Spleen (tissue), 11 donors: ENCODE data around the gene FOXRED2. TPM values are rescaled to one million over a fixed set of nuclear protein-coding genes. Genes with fewer than 3 reads are reported as not detected.

Experiments
- DNase-seq: peaks from one replicate; pipeline ENCODE4 v3.0.0-alpha.2; 2020
- H3K27ac ChIP-seq, 8 donors: fragments of 200-600 bp; sonication (generic) in 7 of 8; 1 replicate in 4 of 8; 2 replicates in 4 of 8; pipeline versions ENCODE4 v1.5.0 to v1.8.0; 2016 to 2021; ENCODE audit warnings: inconsistent platforms in 4 of 8, mild to moderate bottlenecking in 4 of 8, moderate library complexity in 1 of 8
- H3K27me3 ChIP-seq, 7 donors: fragments of 200-600 bp; sonication (generic) in 6 of 7; replicated peaks in 1 of 7; 1 replicate in 4 of 7; 2 replicates in 3 of 7; pipeline versions ENCODE4 v1.5.0 to v1.8.0; 2016 to 2021; ENCODE audit warnings: inconsistent platforms in 3 of 7, mild to moderate bottlenecking in 1 of 7
- H3K36me3 ChIP-seq, 6 donors: fragments of 200-600 bp; sonication (generic) in 5 of 6; 1 replicate in 4 of 6; 2 replicates in 2 of 6; pipeline versions ENCODE4 v1.5.0 to v1.8.0; 2016 to 2021; ENCODE audit warnings: inconsistent platforms in 2 of 6
- H3K4me1 ChIP-seq, 6 donors: fragments of 200-600 bp; sonication (generic) in 5 of 6; 1 replicate in 3 of 6; 2 replicates in 3 of 6; pipeline versions ENCODE4 v1.5.0 to v1.8.0; 2016 to 2021; ENCODE audit warnings: inconsistent platforms in 3 of 6
- H3K4me3 ChIP-seq, 8 donors: fragments of 200-600 bp; sonication (generic) in 7 of 8; 1 replicate in 4 of 8; 2 replicates in 4 of 8; pipeline versions ENCODE4 v1.5.0 to v1.8.0; 2016 to 2021; ENCODE audit warnings: inconsistent platforms in 4 of 8, mild to moderate bottlenecking in 4 of 8, moderate library complexity in 2 of 8
- H3K9me3 ChIP-seq, 8 donors: fragments of 200-600 bp; sonication (generic) in 7 of 8; 1 replicate in 4 of 8; 2 replicates in 4 of 8; pipeline versions ENCODE4 v1.5.0 to v1.8.0; 2016 to 2021; ENCODE audit warnings: inconsistent platforms in 4 of 8
- CTCF ChIP-seq, 11 experiments: fragments of 200-600 bp in 7 of 11; fragments of 450-650 bp in 4 of 11; sonication (generic) in 4 of 11; IDR thresholded peaks in 8 of 11; conservative IDR thresholded peaks in 3 of 11; 1 replicate in 7 of 11; 2 replicates in 4 of 11; pipeline versions ENCODE4 v1.4.0 to v1.8.0; 2016 to 2021; ENCODE audit warnings: antibody characterized with exemption in 11 of 11, inconsistent platforms in 4 of 11, mild to moderate bottlenecking in 1 of 11
- POLR2A ChIP-seq, 3 donors: fragments of 450-650 bp; IDR thresholded peaks; one replicate each; pipeline ENCODE4 v1.5.1; 2017; ENCODE audit warnings: antibody characterized with exemption in 3 of 3, mild to moderate bottlenecking in 1 of 3
- POLR2AphosphoS5 ChIP-seq, 3 donors: sonication (generic); formaldehyde crosslinking; IDR thresholded peaks; one replicate each; pipeline ENCODE4 v1.5.1; 2017; ENCODE audit warnings: antibody characterized with exemption in 3 of 3
- WGBS, 5 donors: extraction: QIAGEN DNeasy Blood & Tissue Kit in 3 of 5; methylation state at CpG; one replicate each; pipeline versions ENCODE4 v1.1.5 to v1.1.7; 2013 to 2018; 5-methylcytosine and 5-hydroxymethylcytosine counted together
- intact Hi-C: fragments of 100-400 bp; cut with DNase I; formaldehyde crosslinking; loops from one replicate; pipeline ENCODE4 v1.15.0; 2023; ENCODE audit warnings: low total_unique reads
- polyA plus RNA-seq, 3 donors: library from polyadenylated mRNA; stranded (reverse); fragments of 200-250 nt; gene quantifications; one replicate each; pipeline ENCODE4 v1.2.1, GENCODE V29; 2013
- total RNA-seq, 7 donors: library from RNA; depleted of rRNA in 3 of 7; stranded (reverse); fragments of >200 nt in 3 of 7; fragmentation: NEBNext Ultra II Directional in 4 of 7; extraction: Animal tissue kit (Norgen Biotek cat#: 25700) in 4 of 7; gene quantifications; one replicate each; pipeline versions ENCODE4 v1.1.0 to v1.2.1, GENCODE V29; 2016 to 2021
- donor health status: healthy with polysubstance abuse.
- donor health status: DM: no; HTN: no; CAD: no; lungs with moderate emphysema.
- donor health status: DM: no; HTN: no; CAD: no.
- donor health status: Bipolar disorder and iron deficiency.
- donor health status: healthy.
- donor health status: DM: no; HTN: no; CAD: no.
- donor health status: DM: yes; HTN: yes; CAD: no.

Gene FOXRED2
- total and polyA plus RNA-seq, 10 donors = 1.1 to 42.0 (median 26.3) TPM

GRCh38 chr22:36449596-36450175 lies 57.2 kb downstream of the FOXRED2 start:
- peak overlapping the region; percentile 23 to 98 (median 95) for H3K27ac ChIP-seq
- H3K4me3 ChIP-seq = no peak overlapping the region
- WGBS, 5 donors = 40 to 61% (median 55%) methylated on average over 10 to 11 of the region's 11 CpGs
- peaks cover 55 to 100% (median 93%) of the 10 kb centered on the region in 6 donors for H3K4me1 ChIP-seq
- no peaks in the 10 kb centered on the region for H3K36me3 ChIP-seq
- TF ChIP-seq POLR2AphosphoS5 (IDR thresholded peaks at IDR 0.05) = peak; percentile 62 to 69 (median 68)
- no peak for TF ChIP-seq CTCF (IDR thresholded peaks at IDR 0.05 in 8 of 11, conservative IDR thresholded peaks at IDR 0.05 in 3 of 11)
- H3K27me3 ChIP-seq = no peaks in the 10 kb centered on the region
- peak; percentile 86 for DNase-seq
- no peaks in the 10 kb centered on the region for H3K9me3 ChIP-seq
- intact Hi-C loops = loop anchor here (5.0 kb wide), 1 partner anchor 62 kb away; the partner anchor contains the start of gene MYH9

GRCh38 chr22:36447632-36448031 lies 59.2 kb downstream of the FOXRED2 start:
- Histone ChIP-seq H3K27me3 (no peaks in the 10 kb centered on the region), H3K9me3 (no peaks in the 10 kb centered on the region), H3K36me3 (no peaks in the 10 kb centered on the region), H3K27ac (peak overlapping the region in 7 of 8 donors; percentile 30 to 98 (median 95)), H3K4me1 (peaks cover 36 to 100% (median 86%) of the 10 kb centered on the region in 6 donors), H3K4me3 (peak overlapping the region in 1 of 8 donors; percentile 20)
- WGBS, 5 donors = 76 to 95% (median 83%) methylated on average over 2 of the region's 2 CpGs
- TF ChIP-seq POLR2AphosphoS5 (IDR thresholded peaks at IDR 0.05) (peak in 1 of 3 donors; percentile 13), CTCF (IDR thresholded peaks at IDR 0.05 in 8 of 11, conservative IDR thresholded peaks at IDR 0.05 in 3 of 11) (no peak)
- intact Hi-C loops = no loop called here
- no peak for DNase-seq

- TF ChIP-seq POLR2AphosphoS5 (IDR thresholded peaks at IDR 0.05) (peak in 2 of 3 donors; percentile 24 to 47), CTCF (IDR thresholded peaks at IDR 0.05 in 8 of 11, conservative IDR thresholded peaks at IDR 0.05 in 3 of 11) (no peak), POLR2A (IDR thresholded peaks at IDR 0.05) (no peak)
- no peak overlapping the region for H3K4me3 ChIP-seq
- H3K9me3 ChIP-seq = no peaks in the 10 kb centered on the region
- no peaks in the 10 kb centered on the region for H3K27me3 ChIP-seq
- H3K36me3 ChIP-seq = no peaks in the 10 kb centered on the region
- H3K27ac ChIP-seq = peak overlapping the region in 7 of 8 donors; percentile 46 to 98 (median 71)
- WGBS, 5 donors = 55 to 71% (median 63%) methylated on average over 8 of the region's 8 CpGs
- peaks cover 14 to 94% (median 76%) of the 10 kb centered on the region in 6 donors for H3K4me1 ChIP-seq
- intact Hi-C loops = no loop called here
- DNase-seq = no peak
These were observed 61.6 kb downstream of the FOXRED2 start for GRCh38 chr22:36445158-36445668.

- TF ChIP-seq POLR2AphosphoS5 (IDR thresholded peaks at IDR 0.05) (no peak), POLR2A (IDR thresholded peaks at IDR 0.05) (no peak), CTCF (IDR thresholded peaks at IDR 0.05 in 8 of 11, conservative IDR thresholded peaks at IDR 0.05 in 3 of 11) (no peak)
These were observed 63.6 kb downstream of the FOXRED2 start for GRCh38 chr22:36443198-36443770.

More at GRCh38 chr22:36443198-36443770, 63.6 kb downstream of the FOXRED2 start:
- H3K36me3 ChIP-seq = no peaks in the 10 kb centered on the region
- no peaks in the 10 kb centered on the region for H3K27me3 ChIP-seq
- no peaks in the 10 kb centered on the region for H3K9me3 ChIP-seq
- H3K4me1 ChIP-seq = peaks cover 12 to 78% (median 59%) of the 10 kb centered on the region in 6 donors
- intact Hi-C loops = no loop called here
- peak overlapping the region in 4 of 8 donors; percentile 13 to 95 (median 16) for H3K27ac ChIP-seq
- H3K4me3 ChIP-seq = no peak overlapping the region
- DNase-seq = no peak
- 54 to 61% (median 60%) methylated on average over 7 to 8 of the region's 8 CpGs for WGBS, 5 donors
